Lower leg skin (tissue), 3 donors: Measurements from ENCODE around the gene FAM13A.

Source experiments
- CTCF ChIP-seq, 3 donors: fragments of 450-650 bp; IDR thresholded peaks; one replicate each; pipeline ENCODE4 v1.5.1; 2016; ENCODE audit warnings: antibody characterized with exemption in 3 of 3, mild to moderate bottlenecking in 3 of 3, moderate library complexity in 2 of 3
- POLR2A ChIP-seq, 2 donors: fragments of 450-650 bp; IDR thresholded peaks; one replicate each; pipeline ENCODE4 v1.6.1; 2016 to 2017; ENCODE audit warnings: antibody characterized with exemption in 2 of 2, mild to moderate bottlenecking in 1 of 2, moderate library complexity in 1 of 2

- TF ChIP-seq CTCF (IDR thresholded peaks at IDR 0.05) (no peak), POLR2A (IDR thresholded peaks at IDR 0.05) (no peak)
Measured at GRCh38 chr4:88969271-88969670, 87.7 kb downstream of the FAM13A start.
